ENCODE results near the gene L3MBTL4.
"Not testable (repeated sequence)": the region's sequence is repeated elsewhere in the genome, so short reads cannot be mapped to it uniquely, and the experiment has no call there.

L3MBTL4 gene

GRCh38 chr18:6161549-6161948 is 253.2 kb downstream of the L3MBTL4 start:
- Mint-ChIP-seq H3K4me1 (ENCODE audit: low read depth) (no peaks in the 10 kb centered on the region), H3K27me3 (no peaks in the 10 kb centered on the region), H3K36me3 (ENCODE audit: low read depth) (no peaks in the 10 kb centered on the region), H3K4me3 (no peak overlapping the region), H3K9me3 (peaks cover 31% of the 10 kb centered on the region), H3K27ac (no peak overlapping the region)
- intact Hi-C loops (cut with micrococcal nuclease): no loop called here

DNA sequence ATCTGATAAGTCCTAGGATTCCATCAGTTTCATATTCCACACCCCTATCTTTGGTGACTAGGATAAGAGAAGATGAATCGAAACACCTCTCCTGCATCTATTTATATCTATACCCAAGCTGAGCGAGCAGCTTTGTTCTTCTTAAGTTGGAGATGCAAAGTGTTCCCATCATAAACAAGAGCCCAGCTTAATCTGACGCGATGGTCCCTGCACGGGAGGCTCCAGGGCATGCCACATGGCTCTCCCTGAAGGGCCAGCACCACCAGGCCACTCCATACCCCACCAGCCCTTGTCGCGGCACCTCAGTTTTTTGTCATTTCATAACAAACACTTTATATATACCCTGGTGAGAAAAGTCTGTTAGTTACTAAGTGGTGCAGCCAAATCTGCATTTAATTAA is 255.3 kb downstream of the L3MBTL4 start:
- Mint-ChIP-seq H3K9me3 (peaks cover 26% of the 10 kb centered on the region), H3K27ac (no peak overlapping the region), H3K36me3 (ENCODE audit: low read depth) (no peaks in the 10 kb centered on the region), H3K27me3 (no peaks in the 10 kb centered on the region), H3K4me1 (ENCODE audit: low read depth) (no peaks in the 10 kb centered on the region), H3K4me3 (no peak overlapping the region)
- intact Hi-C loops (cut with micrococcal nuclease): no loop called here

DNA sequence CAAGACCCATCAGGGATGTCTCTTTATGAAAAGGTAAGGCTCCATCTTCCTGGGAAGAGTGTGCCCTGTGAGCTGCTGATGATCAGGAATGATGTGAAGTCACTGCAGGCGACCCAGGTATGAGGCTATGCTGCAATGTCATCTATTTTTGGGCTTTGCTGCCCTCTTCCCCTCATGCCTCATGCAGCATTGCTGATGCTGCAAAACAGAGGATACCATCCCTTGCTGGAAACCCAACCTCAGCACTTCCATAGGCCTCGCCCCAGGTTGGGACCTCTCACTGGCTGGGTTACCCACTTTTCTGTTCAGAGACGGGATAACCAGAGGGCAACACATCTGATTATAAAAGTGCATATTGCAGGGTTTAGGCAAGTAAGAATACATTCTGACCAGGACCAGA is 255.8 kb downstream of the L3MBTL4 start:
- Mint-ChIP-seq H3K27me3 (no peaks in the 10 kb centered on the region), H3K36me3 (ENCODE audit: low read depth) (no peaks in the 10 kb centered on the region), H3K27ac (no peak overlapping the region), H3K9me3 (peaks cover 26% of the 10 kb centered on the region), H3K4me3 (no peak overlapping the region), H3K4me1 (ENCODE audit: low read depth) (no peaks in the 10 kb centered on the region)
- intact Hi-C loops (cut with micrococcal nuclease): no loop called here

GRCh38 chr18:6156446-6156845 is 258.3 kb downstream of the L3MBTL4 start:
- intact Hi-C loops (cut with micrococcal nuclease): no loop called here
- Mint-ChIP-seq H3K9me3 (peaks cover 20% of the 10 kb centered on the region), H3K4me3 (no peak overlapping the region), H3K27me3 (no peaks in the 10 kb centered on the region), H3K27ac (no peak overlapping the region), H3K36me3 (ENCODE audit: low read depth) (no peaks in the 10 kb centered on the region), H3K4me1 (ENCODE audit: low read depth) (no peaks in the 10 kb centered on the region)

- Mint-ChIP-seq H3K9me3 (peaks cover 20% of the 10 kb centered on the region), H3K27me3 (no peaks in the 10 kb centered on the region), H3K4me3 (no peak overlapping the region), H3K4me1 (ENCODE audit: low read depth) (no peaks in the 10 kb centered on the region), H3K36me3 (ENCODE audit: low read depth) (no peaks in the 10 kb centered on the region), H3K27ac (no peak overlapping the region)
- intact Hi-C loops (cut with micrococcal nuclease): no loop called here
Measured at GRCh38 chr18:6155707-6156106, 259.0 kb downstream of the L3MBTL4 start.

- Mint-ChIP-seq H3K27ac (no peak overlapping the region), H3K9me3 (peaks cover 36% of the 10 kb centered on the region), H3K4me3 (no peak overlapping the region), H3K36me3 (ENCODE audit: low read depth) (no peaks in the 10 kb centered on the region), H3K27me3 (no peaks in the 10 kb centered on the region), H3K4me1 (ENCODE audit: low read depth) (no peaks in the 10 kb centered on the region)
- intact Hi-C loops (cut with micrococcal nuclease): no loop called here
Measured at GRCh38 chr18:6150430-6150829, 264.3 kb downstream of the L3MBTL4 start.

- Mint-ChIP-seq H3K4me1 (ENCODE audit: low read depth) (no peaks in the 10 kb centered on the region), H3K4me3 (no peak overlapping the region), H3K36me3 (ENCODE audit: low read depth) (no peaks in the 10 kb centered on the region), H3K9me3 (peaks cover 18% of the 10 kb centered on the region), H3K27me3 (no peaks in the 10 kb centered on the region), H3K27ac (no peak overlapping the region)
- intact Hi-C loops (cut with micrococcal nuclease): no loop called here
Measured at GRCh38 chr18:6146307-6146661, 268.4 kb downstream of the L3MBTL4 start.

DNA sequence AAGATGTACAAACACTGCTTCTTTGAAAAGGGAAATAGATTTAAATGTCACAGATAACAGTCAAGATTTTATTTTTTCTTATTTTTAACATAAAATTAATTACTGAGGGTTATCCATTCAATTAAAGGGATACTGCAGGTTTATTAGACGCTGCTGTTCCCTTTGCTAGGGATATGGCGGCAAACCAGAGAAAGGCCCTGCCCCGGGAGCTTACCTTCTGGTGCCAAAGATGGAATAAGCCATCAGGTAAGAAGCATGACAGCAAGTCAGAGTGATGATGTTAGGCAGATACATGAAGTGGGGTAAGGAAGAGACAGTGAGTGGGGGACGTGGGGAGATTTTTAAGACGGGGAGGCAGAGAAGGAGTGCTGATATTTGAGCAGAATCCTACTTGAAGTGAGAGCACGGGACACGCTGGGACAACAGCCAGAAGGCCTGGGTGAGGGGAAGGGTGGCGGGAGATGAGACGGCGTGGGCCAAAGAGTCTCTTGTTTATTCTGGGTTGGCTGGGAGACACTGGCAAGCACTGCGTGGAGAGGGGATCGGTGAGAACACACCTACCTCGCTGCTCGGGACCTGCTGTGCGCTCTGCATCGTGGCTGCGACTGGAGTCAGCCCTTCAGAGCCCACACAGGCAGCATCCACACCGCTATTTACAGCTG is 268.9 kb downstream of the L3MBTL4 start:
- intact Hi-C loops (cut with micrococcal nuclease): no loop called here
- H3K4me1 Mint-ChIP-seq (ENCODE audit: low read depth): no peaks in the 10 kb centered on the region
- H3K4me3 Mint-ChIP-seq: no peak overlapping the region
- H3K36me3 Mint-ChIP-seq (ENCODE audit: low read depth): no peaks in the 10 kb centered on the region
- H3K27ac Mint-ChIP-seq: no peak overlapping the region
- H3K9me3 Mint-ChIP-seq: peaks cover 18% of the 10 kb centered on the region
- H3K27me3 Mint-ChIP-seq: no peaks in the 10 kb centered on the region

DNA sequence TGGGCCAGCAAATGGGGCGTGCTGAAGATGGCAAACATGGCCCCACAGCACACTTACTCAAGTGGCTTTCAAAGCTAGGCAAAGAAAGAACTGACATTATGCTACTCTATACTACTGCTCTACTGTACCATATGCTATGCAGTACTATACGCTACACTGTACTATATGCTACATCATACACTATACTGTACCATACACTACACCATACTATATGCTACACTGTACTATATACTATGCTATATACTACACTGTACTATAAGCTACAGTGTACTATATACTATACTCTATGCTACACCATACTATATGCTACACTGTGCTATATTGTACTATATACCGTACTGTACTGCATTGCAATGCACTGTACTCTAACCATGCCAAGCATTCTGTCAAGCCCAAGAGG is 275.7 kb downstream of the L3MBTL4 start:
- Mint-ChIP-seq H3K27ac (no peak overlapping the region), H3K4me1 (ENCODE audit: low read depth) (no peaks in the 10 kb centered on the region), H3K36me3 (ENCODE audit: low read depth) (no peaks in the 10 kb centered on the region), H3K9me3 (peaks cover 21% of the 10 kb centered on the region), H3K27me3 (no peaks in the 10 kb centered on the region), H3K4me3 (no peak overlapping the region)
- intact Hi-C loops (cut with micrococcal nuclease): no loop called here

GRCh38 chr18:6135901-6136300 is 278.8 kb downstream of the L3MBTL4 start:
- H3K27me3 Mint-ChIP-seq; H3K4me3 Mint-ChIP-seq; H3K4me1 Mint-ChIP-seq (ENCODE audit: low read depth); H3K27ac Mint-ChIP-seq; H3K36me3 Mint-ChIP-seq (ENCODE audit: low read depth); intact Hi-C loops (cut with micrococcal nuclease): not testable (repeated sequence)
- H3K9me3 Mint-ChIP-seq: peaks cover 21% of the 10 kb centered on the region

DNA sequence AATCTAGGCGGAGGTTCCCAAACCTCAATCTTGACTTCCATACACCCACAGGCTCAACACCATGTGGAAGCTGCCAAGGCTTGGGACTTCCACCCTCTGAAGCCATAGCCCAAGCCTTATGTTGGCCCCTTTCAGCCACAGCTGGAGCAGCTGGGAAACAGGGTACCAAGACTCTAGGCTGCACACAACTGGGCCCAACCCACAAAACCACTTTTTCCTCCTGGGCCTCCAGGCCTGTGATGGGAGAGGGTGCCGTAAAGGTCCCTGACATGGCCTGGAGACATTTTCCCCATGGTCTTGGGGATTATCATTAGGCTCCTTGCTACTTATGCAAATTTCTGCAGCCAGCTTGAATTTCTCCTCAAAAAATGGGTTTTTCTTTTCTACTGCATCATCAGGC is 279.7 kb downstream of the L3MBTL4 start:
- H3K27me3 Mint-ChIP-seq; H3K4me3 Mint-ChIP-seq; H3K27ac Mint-ChIP-seq; intact Hi-C loops (cut with micrococcal nuclease); H3K36me3 Mint-ChIP-seq (ENCODE audit: low read depth); H3K4me1 Mint-ChIP-seq (ENCODE audit: low read depth): not testable (repeated sequence)
- H3K9me3 Mint-ChIP-seq: peaks cover 21% of the 10 kb centered on the region

GRCh38 chr18:6132751-6133368 is 281.9 kb downstream of the L3MBTL4 start:
- Mint-ChIP-seq H3K27ac (no peak overlapping the region), H3K4me3 (no peak overlapping the region), H3K4me1 (ENCODE audit: low read depth) (no peaks in the 10 kb centered on the region), H3K27me3 (no peaks in the 10 kb centered on the region), H3K9me3 (peaks cover 21% of the 10 kb centered on the region), H3K36me3 (ENCODE audit: low read depth) (no peaks in the 10 kb centered on the region)
- intact Hi-C loops (cut with micrococcal nuclease): no loop called here

DNA sequence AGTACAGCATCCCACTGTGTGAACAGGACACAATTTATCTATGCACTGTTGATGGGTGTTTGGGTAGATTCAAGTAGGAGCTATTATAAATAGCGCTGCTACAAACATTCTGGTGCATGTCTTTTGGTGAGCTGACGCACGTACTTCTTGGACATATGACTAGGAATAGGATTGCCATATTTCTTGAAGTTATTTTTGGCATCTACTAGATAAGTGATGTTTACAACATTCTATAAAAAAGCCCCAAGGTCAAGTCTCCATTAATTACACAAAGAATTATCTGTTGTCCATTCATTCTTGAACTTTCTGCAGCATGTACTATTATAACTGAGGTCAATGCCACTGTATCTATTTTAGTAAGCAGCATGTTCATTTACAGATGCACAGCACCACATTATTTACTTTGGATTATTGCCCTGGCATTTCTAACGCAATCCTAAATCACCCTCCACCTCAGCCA is 293.9 kb downstream of the L3MBTL4 start:
- H3K27ac Mint-ChIP-seq: no peak overlapping the region
- intact Hi-C loops (cut with micrococcal nuclease): no loop called here
- no peaks in the 10 kb centered on the region for H3K9me3 Mint-ChIP-seq
- H3K27me3 Mint-ChIP-seq: no peaks in the 10 kb centered on the region
- no peak overlapping the region for H3K4me3 Mint-ChIP-seq
- H3K4me1 Mint-ChIP-seq (ENCODE audit: low read depth): no peaks in the 10 kb centered on the region
- no peaks in the 10 kb centered on the region for H3K36me3 Mint-ChIP-seq (ENCODE audit: low read depth)

DNA sequence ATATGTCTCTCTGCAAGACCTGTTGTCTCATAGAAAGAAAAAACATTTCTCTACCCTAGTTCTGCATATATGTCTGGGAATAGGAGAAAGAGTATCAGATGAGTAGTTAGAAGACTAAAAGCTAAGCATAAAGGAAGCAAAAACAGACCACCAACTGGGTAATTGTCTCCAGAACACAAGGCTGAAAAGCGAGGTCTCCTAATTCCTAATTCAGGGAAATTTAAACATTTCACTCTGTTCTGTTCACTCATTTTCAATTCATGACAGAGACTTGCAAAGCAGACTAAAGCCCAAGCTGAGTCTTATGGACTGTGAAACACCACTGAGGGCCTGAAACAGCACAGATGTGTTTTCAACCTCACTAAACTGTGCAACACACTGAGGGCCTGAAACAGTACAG is 294.9 kb downstream of the L3MBTL4 start:
- H3K4me3 Mint-ChIP-seq: no peak overlapping the region
- H3K27me3 Mint-ChIP-seq: no peaks in the 10 kb centered on the region
- intact Hi-C loops (cut with micrococcal nuclease): no loop called here
- no peaks in the 10 kb centered on the region for H3K36me3 Mint-ChIP-seq (ENCODE audit: low read depth)
- H3K27ac Mint-ChIP-seq: no peak overlapping the region
- H3K9me3 Mint-ChIP-seq: no peaks in the 10 kb centered on the region
- no peaks in the 10 kb centered on the region for H3K4me1 Mint-ChIP-seq (ENCODE audit: low read depth)

GRCh38 chr18:6118080-6118479 is 296.6 kb downstream of the L3MBTL4 start:
- intact Hi-C loops (cut with micrococcal nuclease): no loop called here
- Mint-ChIP-seq H3K4me3 (no peak overlapping the region), H3K36me3 (ENCODE audit: low read depth) (no peaks in the 10 kb centered on the region), H3K27ac (no peak overlapping the region), H3K27me3 (no peaks in the 10 kb centered on the region), H3K4me1 (ENCODE audit: low read depth) (no peaks in the 10 kb centered on the region), H3K9me3 (no peaks in the 10 kb centered on the region)
